Osteoblast (primary cell): Measurements from ENCODE around the gene JMJD4. TPM values are rescaled to one million over a fixed set of nuclear protein-coding genes. Genes with fewer than 3 reads are reported as not detected.

Experiments
- DNase-seq: peaks from one replicate; pipeline ENCODE4 v3.0.0; 2011; ENCODE audit warnings: low spot score, mixed read lengths; ENCODE audit not compliant: insufficient read length; ENCODE audit errors: missing footprints
- H2AFZ ChIP-seq: 2 replicates; pipeline ENCODE4 v1.6.0; 2011; ENCODE audit warnings: mild to moderate bottlenecking, low read length
- H3K27ac ChIP-seq: 2 replicates; pipeline ENCODE4 v1.5.1; 2011; ENCODE audit warnings: mild to moderate bottlenecking, low read depth, low read length, moderate library complexity
- H3K27me3 ChIP-seq: 2 replicates; pipeline ENCODE4 v1.6.0; 2012; ENCODE audit warnings: mild to moderate bottlenecking, control low read depth, inconsistent platforms, low read length, moderate library complexity; ENCODE audit not compliant: insufficient read depth
- H3K36me3 ChIP-seq: 2 replicates; pipeline ENCODE4 v1.5.1; 2011; ENCODE audit warnings: mild to moderate bottlenecking, low read length, control low read depth, moderate library complexity; ENCODE audit not compliant: insufficient read depth
- H3K4me1 ChIP-seq: 2 replicates; pipeline ENCODE4 v1.5.1; 2011; ENCODE audit warnings: mild to moderate bottlenecking, low read length, control low read depth, moderate library complexity; ENCODE audit not compliant: insufficient read depth
- H3K4me2 ChIP-seq: 2 replicates; pipeline ENCODE4 v1.6.0; 2011; ENCODE audit warnings: mild to moderate bottlenecking, low read length; ENCODE audit not compliant: insufficient read depth
- H3K4me3 ChIP-seq: fragments of 200-600 bp; sonication (generic); 3 replicates; pipeline ENCODE4 v1.5.1; 2012; ENCODE audit warnings: mild to moderate bottlenecking, low read length, inconsistent platforms; ENCODE audit not compliant: insufficient read depth
- H3K79me2 ChIP-seq: 2 replicates; pipeline ENCODE4 v1.6.0; 2012; ENCODE audit warnings: mild to moderate bottlenecking, low read length, control low read depth, inconsistent platforms; ENCODE audit not compliant: insufficient read depth
- H3K9me3 ChIP-seq: 2 replicates; pipeline ENCODE4 v1.5.1; 2011; ENCODE audit warnings: low read depth, low read length, control low read depth
- H4K20me1 ChIP-seq: 2 replicates; pipeline ENCODE4 v1.6.0; 2012; ENCODE audit warnings: mild to moderate bottlenecking, low read length, control low read depth; ENCODE audit not compliant: insufficient read depth
- CTCF ChIP-seq: IDR thresholded peaks from 2 replicates; pipeline ENCODE4 v1.5.1; 2011; ENCODE audit warnings: mild to moderate bottlenecking, low read depth, low read length, moderate library complexity; ENCODE audit errors: extremely low read depth
- total RNA-seq: library from RNA; depleted of rRNA; stranded (reverse); fragments of >200 nt; gene quantifications from 2 replicates; pipeline ENCODE4 v1.2.3, GENCODE V29; 2012

JMJD4 gene
- total RNA-seq, 1 donor = 27.5 TPM

DNA sequence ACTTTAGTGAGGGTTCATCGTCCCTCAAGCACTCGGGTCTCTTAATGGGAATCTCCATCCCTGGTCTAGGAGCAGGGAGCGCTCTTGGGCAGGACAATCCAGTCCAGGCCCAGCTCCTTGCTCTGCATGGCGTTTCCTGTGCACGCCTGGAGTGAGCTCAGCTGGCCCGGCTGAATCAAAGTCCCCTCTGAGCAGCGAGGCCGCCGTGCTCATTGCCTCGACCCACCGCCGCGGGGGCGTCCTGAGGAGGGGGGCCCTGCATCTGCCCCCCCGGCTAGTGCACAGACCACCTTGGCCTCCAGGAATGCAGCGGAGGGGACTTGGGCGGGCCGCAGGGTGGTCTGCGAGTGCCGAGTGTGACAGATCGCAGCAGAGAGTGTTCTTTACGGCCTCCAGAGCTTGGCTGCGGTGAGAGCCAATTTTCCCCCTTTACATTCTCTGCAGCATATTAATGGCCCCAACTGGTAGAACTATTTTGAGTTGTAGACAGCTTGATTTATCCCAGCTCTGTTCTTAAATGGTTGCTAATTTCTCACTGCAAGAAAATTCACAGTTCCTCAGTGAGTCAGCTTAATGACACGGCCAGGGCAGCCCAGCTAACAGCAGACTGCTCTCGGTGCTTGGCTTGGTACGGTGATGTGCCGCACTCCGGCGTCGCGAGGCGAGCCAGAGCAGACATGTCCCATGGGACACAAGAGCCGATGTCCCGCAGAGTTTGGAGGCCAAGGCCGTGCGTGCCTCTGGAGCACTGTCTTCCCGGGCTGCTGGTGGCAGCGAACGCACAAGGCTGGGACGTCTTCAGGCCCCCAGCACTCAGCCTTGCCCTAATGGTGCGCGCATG, 39.9 kb upstream of the JMJD4 start:
- H3K27ac ChIP-seq = peak overlapping the region; percentile 23
- no peak for TF ChIP-seq CTCF
- peak; percentile 75 for DNase-seq
- H3K4me1 ChIP-seq = peaks cover 27% of the 10 kb centered on the region
- no peak overlapping the region for H3K4me3 ChIP-seq
- peaks cover 37% of the 10 kb centered on the region for H4K20me1 ChIP-seq
- H3K36me3 ChIP-seq = peaks cover 12% of the 10 kb centered on the region
- no peak overlapping the region for H2AFZ ChIP-seq
- no peaks in the 10 kb centered on the region for H3K9me3 ChIP-seq
- H3K79me2 ChIP-seq = no peaks in the 10 kb centered on the region
- H3K4me2 ChIP-seq = no peak overlapping the region
- H3K27me3 ChIP-seq = no peaks in the 10 kb centered on the region

GRCh38 chr1:227774051-227774731, 39.1 kb upstream of the JMJD4 start:
- no peaks in the 10 kb centered on the region for H3K27me3 ChIP-seq
- no peak overlapping the region for H3K27ac ChIP-seq
- no peaks in the 10 kb centered on the region for H3K79me2 ChIP-seq
- DNase-seq = peak; percentile 42
- H4K20me1 ChIP-seq = peaks cover 29% of the 10 kb centered on the region
- peaks cover 27% of the 10 kb centered on the region for H3K4me1 ChIP-seq
- peaks cover 12% of the 10 kb centered on the region for H3K36me3 ChIP-seq
- no peaks in the 10 kb centered on the region for H3K9me3 ChIP-seq
- no peak for TF ChIP-seq CTCF
- H3K4me2 ChIP-seq = no peak overlapping the region
- H3K4me3 ChIP-seq = no peak overlapping the region
- no peak overlapping the region for H2AFZ ChIP-seq

DNA sequence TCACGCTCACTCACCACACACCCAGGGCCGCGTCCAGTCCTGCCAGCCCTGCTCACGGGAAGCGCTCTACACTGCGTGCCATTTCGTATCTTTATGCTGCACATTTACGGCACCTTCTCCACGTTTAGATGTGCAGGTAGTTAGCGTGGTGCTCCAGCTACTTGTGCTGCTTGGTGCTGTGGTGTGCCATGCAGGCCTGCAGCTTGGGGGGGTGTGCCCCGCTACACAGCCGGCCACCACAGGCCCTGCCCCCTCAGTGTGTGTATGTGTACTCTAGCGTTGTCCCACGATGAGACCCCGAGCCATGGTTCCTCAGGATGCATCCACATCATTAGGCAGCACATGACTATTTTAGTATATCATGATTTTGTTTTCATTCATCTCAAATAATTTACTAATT, 38.5 kb upstream of the JMJD4 start:
- Histone ChIP-seq H3K36me3 (peaks cover 14% of the 10 kb centered on the region), H2AFZ (no peak overlapping the region), H3K27ac (no peak overlapping the region)

More for the DNA sequence above, 38.5 kb upstream of the JMJD4 start:
- Histone ChIP-seq H3K79me2 (no peaks in the 10 kb centered on the region), H3K4me2 (no peak overlapping the region), H3K4me1 (peaks cover 22% of the 10 kb centered on the region), H3K4me3 (no peak overlapping the region), H3K27me3 (no peaks in the 10 kb centered on the region), H4K20me1 (peaks cover 22% of the 10 kb centered on the region), H3K9me3 (no peaks in the 10 kb centered on the region)
- DNase-seq = peak; percentile 25
- TF ChIP-seq CTCF = no peak
